ENCODE data around the gene DEDD2.

DEDD2 gene

GRCh38 chr19:42153672-42154433 is 63.6 kb downstream of the DEDD2 start:
- H3K4me3 ChIP-seq (ENCODE audit: low read depth, low read length) = no peak overlapping the region
- no peak for DNase-seq (ENCODE audit: low read depth, low spot score)
- in situ Hi-C loops (cut with HindIII; ENCODE audit: low sequenced_read_pairs) = no loop called here
- TF ChIP-seq, protein P1, sequence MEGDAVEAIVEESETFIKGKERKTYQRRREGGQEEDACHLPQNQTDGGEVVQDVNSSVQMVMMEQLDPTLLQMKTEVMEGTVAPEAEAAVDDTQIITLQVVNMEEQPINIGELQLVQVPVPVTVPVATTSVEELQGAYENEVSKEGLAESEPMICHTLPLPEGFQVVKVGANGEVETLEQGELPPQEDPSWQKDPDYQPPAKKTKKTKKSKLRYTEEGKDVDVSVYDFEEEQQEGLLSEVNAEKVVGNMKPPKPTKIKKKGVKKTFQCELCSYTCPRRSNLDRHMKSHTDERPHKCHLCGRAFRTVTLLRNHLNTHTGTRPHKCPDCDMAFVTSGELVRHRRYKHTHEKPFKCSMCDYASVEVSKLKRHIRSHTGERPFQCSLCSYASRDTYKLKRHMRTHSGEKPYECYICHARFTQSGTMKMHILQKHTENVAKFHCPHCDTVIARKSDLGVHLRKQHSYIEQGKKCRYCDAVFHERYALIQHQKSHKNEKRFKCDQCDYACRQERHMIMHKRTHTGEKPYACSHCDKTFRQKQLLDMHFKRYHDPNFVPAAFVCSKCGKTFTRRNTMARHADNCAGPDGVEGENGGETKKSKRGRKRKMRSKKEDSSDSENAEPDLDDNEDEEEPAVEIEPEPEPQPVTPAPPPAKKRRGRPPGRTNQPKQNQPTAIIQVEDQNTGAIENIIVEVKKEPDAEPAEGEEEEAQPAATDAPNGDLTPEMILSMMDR (IDR thresholded peaks at IDR 0.05; ENCODE audit: low read depth, low read length) = no peak

DNA sequence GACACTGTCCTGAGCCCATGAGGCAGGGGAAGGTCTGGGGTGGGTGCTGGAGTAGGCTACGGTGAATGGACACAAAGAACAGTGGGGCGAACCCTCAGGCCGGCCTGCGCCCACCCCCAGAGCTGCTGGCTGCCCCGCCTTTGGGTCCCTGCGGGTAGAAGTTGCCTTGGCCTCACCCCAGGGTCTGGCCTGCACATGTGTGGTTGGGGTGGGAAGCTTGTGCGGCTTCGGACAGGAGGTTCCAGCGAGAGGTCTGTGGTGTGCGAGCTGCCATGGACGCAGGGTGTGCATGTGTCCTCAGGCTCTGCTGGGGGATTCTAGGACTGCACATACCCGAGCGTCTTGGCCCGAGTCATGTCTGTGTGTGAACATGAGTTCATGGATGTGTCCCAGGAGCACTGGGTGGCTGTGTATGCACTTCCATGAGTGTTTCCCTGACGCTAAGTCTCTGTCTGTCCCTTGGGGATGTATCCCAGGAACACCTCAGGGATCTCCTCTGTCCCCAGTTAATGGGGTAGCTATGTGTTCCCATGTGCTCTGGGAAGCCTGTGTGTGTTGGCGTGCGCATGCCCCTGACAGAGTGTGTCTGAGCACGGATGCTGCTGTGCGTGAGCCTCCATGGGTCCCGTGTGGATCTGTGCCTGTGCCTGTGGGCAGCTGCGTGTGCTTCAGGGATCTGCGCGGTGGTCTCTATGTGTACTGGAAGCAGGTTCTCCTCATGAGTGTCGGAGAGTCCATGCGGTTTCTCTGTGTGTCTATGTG is 64.4 kb downstream of the DEDD2 start:
- in situ Hi-C loops (cut with HindIII; ENCODE audit: low sequenced_read_pairs) = no loop called here
- no peak overlapping the region for H3K4me3 ChIP-seq (ENCODE audit: low read depth, low read length)

GRCh38 chr19:42151782-42152684 is 65.4 kb downstream of the DEDD2 start:
- no peak overlapping the region for H3K4me3 ChIP-seq (ENCODE audit: low read depth, low read length)
- TF ChIP-seq, protein P1 (IDR thresholded peaks at IDR 0.05; ENCODE audit: low read depth, low read length) = no peak
- in situ Hi-C loops (cut with HindIII; ENCODE audit: low sequenced_read_pairs) = no loop called here
- no peak for DNase-seq (ENCODE audit: low read depth, low spot score)

More for the DNA sequence above, 64.4 kb downstream of the DEDD2 start:
- TF ChIP-seq, protein P1 (IDR thresholded peaks at IDR 0.05; ENCODE audit: low read depth, low read length) = no peak
- DNase-seq (ENCODE audit: low read depth, low spot score) = no peak

- no peak for DNase-seq (ENCODE audit: low read depth, low spot score)
- TF ChIP-seq, protein P1 (IDR thresholded peaks at IDR 0.05; ENCODE audit: low read depth, low read length) = no peak
- in situ Hi-C loops (cut with HindIII; ENCODE audit: low sequenced_read_pairs) = no loop called here
- no peak overlapping the region for H3K4me3 ChIP-seq (ENCODE audit: low read depth, low read length)
Observed at GRCh38 chr19:42150911-42151361, 66.5 kb downstream of the DEDD2 start.

GRCh38 chr19:42150364-42150763 is 67.1 kb downstream of the DEDD2 start:
- H3K4me3 ChIP-seq (ENCODE audit: low read depth, low read length) = no peak overlapping the region
- no peak for DNase-seq (ENCODE audit: low read depth, low spot score)
- in situ Hi-C loops (cut with HindIII; ENCODE audit: low sequenced_read_pairs) = no loop called here
- TF ChIP-seq, protein P1 (IDR thresholded peaks at IDR 0.05; ENCODE audit: low read depth, low read length) = no peak
